BJ (cell line): ENCODE measurements around the gene ATF7IP2. TPM values are rescaled to one million over a fixed set of nuclear protein-coding genes. Genes with fewer than 3 reads are reported as not detected.
A peak's percentile ranks its signal among the peaks of the same experiment; 100 is the strongest.

ENCODE experiments used
- CTCF ChIA-PET: fragments of 350-600 bp; formaldehyde crosslinking; extraction: SDS; loops from one replicate; lab custom pipeline; 2021; ENCODE audit warnings: antibody characterized with exemption, inconsistent platforms; lab: Yijun Ruan, JAX
- POLR2A ChIA-PET: fragments of 300-600 bp; sonication (Branson Sonifier 250); formaldehyde crosslinking; extraction: SDS; loops from one replicate; lab custom pipeline; 2021; ENCODE audit warnings: antibody characterized with exemption; lab: Charles Lee
- DNase-seq: peaks from one replicate; pipeline ENCODE4 v3.0.0-alpha.2; 2011; ENCODE audit warnings: low read depth
- H3K27me3 ChIP-seq: 2 replicates; pipeline ENCODE4 v1.6.0; 2011; ENCODE audit warnings: low read length; ENCODE audit not compliant: control insufficient read depth, insufficient read depth
- H3K36me3 ChIP-seq: 2 replicates; pipeline ENCODE4 v1.5.1; 2011; ENCODE audit warnings: low read length; ENCODE audit not compliant: control insufficient read depth, insufficient read depth
- H3K4me3 ChIP-seq: 2 replicates; pipeline ENCODE4 v1.5.1; 2011; ENCODE audit warnings: low read depth, mild to moderate bottlenecking, control low read depth, low read length
- polyA plus RNA-seq: library from polyadenylated mRNA; depleted of rRNA; stranded (reverse); fragments of >200 nt; gene quantifications from 2 replicates; pipeline ENCODE4 v1.2.3, GENCODE V29; 2011
- TF ChIP-seq, protein P1 (sequence below): IDR thresholded peaks from 2 replicates; pipeline ENCODE4 v1.5.1; 2011; ENCODE audit warnings: low read depth, mild to moderate bottlenecking, control low read depth, inconsistent platforms, low read length, moderate library complexity; ENCODE audit not compliant: insufficient read depth

Gene ATF7IP2
- polyA plus RNA-seq, 1 experiment: 2.5 TPM

- Histone ChIP-seq H3K36me3 (no peaks in the 10 kb centered on the region), H3K27me3 (no peaks in the 10 kb centered on the region), H3K4me3 (no peak overlapping the region)
- no peak for DNase-seq
- CTCF ChIA-PET: no interaction called here
- TF ChIP-seq, protein P1, sequence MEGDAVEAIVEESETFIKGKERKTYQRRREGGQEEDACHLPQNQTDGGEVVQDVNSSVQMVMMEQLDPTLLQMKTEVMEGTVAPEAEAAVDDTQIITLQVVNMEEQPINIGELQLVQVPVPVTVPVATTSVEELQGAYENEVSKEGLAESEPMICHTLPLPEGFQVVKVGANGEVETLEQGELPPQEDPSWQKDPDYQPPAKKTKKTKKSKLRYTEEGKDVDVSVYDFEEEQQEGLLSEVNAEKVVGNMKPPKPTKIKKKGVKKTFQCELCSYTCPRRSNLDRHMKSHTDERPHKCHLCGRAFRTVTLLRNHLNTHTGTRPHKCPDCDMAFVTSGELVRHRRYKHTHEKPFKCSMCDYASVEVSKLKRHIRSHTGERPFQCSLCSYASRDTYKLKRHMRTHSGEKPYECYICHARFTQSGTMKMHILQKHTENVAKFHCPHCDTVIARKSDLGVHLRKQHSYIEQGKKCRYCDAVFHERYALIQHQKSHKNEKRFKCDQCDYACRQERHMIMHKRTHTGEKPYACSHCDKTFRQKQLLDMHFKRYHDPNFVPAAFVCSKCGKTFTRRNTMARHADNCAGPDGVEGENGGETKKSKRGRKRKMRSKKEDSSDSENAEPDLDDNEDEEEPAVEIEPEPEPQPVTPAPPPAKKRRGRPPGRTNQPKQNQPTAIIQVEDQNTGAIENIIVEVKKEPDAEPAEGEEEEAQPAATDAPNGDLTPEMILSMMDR: no peak
- POLR2A ChIA-PET: no interaction called here
These were observed 14.3 kb upstream of the ATF7IP2 start for GRCh38 chr16:10371592-10371991.

GRCh38 chr16:10373556-10373955, 12.3 kb upstream of the ATF7IP2 start:
- DNase-seq: no peak
- ChIA-PET POLR2A (no interaction called here), CTCF (no interaction called here)
- no peak overlapping the region for H3K4me3 ChIP-seq
- no peaks in the 10 kb centered on the region for H3K36me3 ChIP-seq
- H3K27me3 ChIP-seq: no peaks in the 10 kb centered on the region
- TF ChIP-seq, protein P1: no peak

DNA sequence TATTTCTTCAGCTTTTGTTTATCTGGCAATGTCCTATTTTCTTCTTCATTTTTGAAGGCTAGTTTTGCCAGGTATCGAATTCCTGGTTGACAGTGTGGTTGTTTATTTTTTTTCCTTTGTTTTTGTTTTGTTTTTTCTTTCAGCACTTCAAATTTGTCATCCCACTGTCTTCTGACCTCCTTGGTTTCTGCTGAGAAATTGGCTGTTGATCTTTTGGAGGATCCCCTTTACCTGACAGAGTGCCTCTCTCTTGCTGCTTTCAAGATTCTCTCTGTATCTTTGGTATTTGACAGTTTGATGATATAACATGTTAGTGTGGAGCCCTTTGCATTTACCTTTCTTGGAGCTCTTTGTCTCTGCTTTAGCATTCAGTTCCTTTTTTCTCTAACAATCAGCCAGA, 9.6 kb upstream of the ATF7IP2 start:
- CTCF ChIA-PET: interaction anchor here (0.8 kb wide), 1 partner anchor 11 kb away, joined by 3 read pairs; no protein-coding TSS in a partner anchor
- Histone ChIP-seq H3K27me3 (no peaks in the 10 kb centered on the region), H3K36me3 (no peaks in the 10 kb centered on the region), H3K4me3 (no peak overlapping the region)
- TF ChIP-seq, protein P1: no peak
- POLR2A ChIA-PET: no interaction called here
- no peak for DNase-seq

- Histone ChIP-seq H3K36me3 (no peaks in the 10 kb centered on the region), H3K4me3 (no peak overlapping the region), H3K27me3 (no peaks in the 10 kb centered on the region)
- CTCF ChIA-PET: no interaction called here
- DNase-seq: no peak
- POLR2A ChIA-PET: no interaction called here
- TF ChIP-seq, protein P1: no peak
These were observed 2.2 kb upstream of the ATF7IP2 start for GRCh38 chr16:10383626-10384025.

- H3K27me3 ChIP-seq: no peaks in the 10 kb centered on the region
These were observed 748 bp downstream of the ATF7IP2 start for GRCh38 chr16:10386517-10387100.

More at GRCh38 chr16:10386517-10387100, 748 bp downstream of the ATF7IP2 start:
- CTCF ChIA-PET: no interaction called here
- TF ChIP-seq, protein P1: no peak
- Histone ChIP-seq H3K4me3 (peak overlapping the region; percentile 67), H3K36me3 (no peaks in the 10 kb centered on the region)
- DNase-seq: no peak
- POLR2A ChIA-PET: no interaction called here
